Caco-2 (cell line): Measurements from ENCODE around the gene OPALIN. TPM values are rescaled to one million over a fixed set of nuclear protein-coding genes. Genes with fewer than 3 reads are reported as not detected.

Experiments
- BruUV-seq: library from RNA; stranded (reverse); fragments of 400-500 nt; replicated peaks from 2 replicates; lab custom pipeline; 2021; lab: Mats Ljungman, UMichigan
- CTCF ChIA-PET: fragments of 300-600 bp; sonication (Branson Sonifier 250); formaldehyde crosslinking; loops from one replicate; lab custom pipeline; 2022; ENCODE audit warnings: antibody characterized with exemption; lab: Charles Lee
- POLR2A ChIA-PET: fragments of 300-600 bp; sonication (Branson Sonifier 250); formaldehyde crosslinking; loops from one replicate; lab custom pipeline; 2022; ENCODE audit warnings: antibody characterized with exemption; lab: Charles Lee
- DNase-seq, 2 experiments: peaks; one replicate each; pipeline versions ENCODE4 v3.0.0 to v3.0.0-alpha.2; 2020 to 2022
- H3K27me3 ChIP-seq: replicated peaks from 2 replicates; pipeline ENCODE4 v1.6.0; 2011; ENCODE audit warnings: low read length; ENCODE audit not compliant: control insufficient read depth, insufficient read depth
- H3K36me3 ChIP-seq: 2 replicates; pipeline ENCODE4 v1.5.1; 2011; ENCODE audit warnings: low read length; ENCODE audit not compliant: control insufficient read depth, insufficient read depth
- H3K4me1 ChIP-seq: fragments of 250-450 bp; sonication (Bioruptor Pico); 2 replicates; pipeline ENCODE4 v1.5.1; 2020; ENCODE audit warnings: mild to moderate bottlenecking
- H3K4me3 ChIP-seq: 2 replicates; pipeline ENCODE4 v1.5.1; 2011; ENCODE audit warnings: low read depth, mild to moderate bottlenecking, control low read depth, low read length
- H3K9me3 ChIP-seq: fragments of 250-450 bp; sonication (Bioruptor Pico); 2 replicates; pipeline ENCODE4 v1.5.1; 2020; ENCODE audit warnings: mild to moderate bottlenecking, moderate library complexity
- H3K27ac Mint-ChIP-seq: one replicate; pipeline ENCODE4 v1.8.0; 2022; ENCODE audit warnings: mixed read lengths; ENCODE audit not compliant: unreplicated experiment
- H3K27me3 Mint-ChIP-seq: one replicate; pipeline ENCODE4 v1.8.0; 2022; ENCODE audit warnings: mixed read lengths; ENCODE audit not compliant: insufficient read depth, unreplicated experiment
- H3K36me3 Mint-ChIP-seq: one replicate; pipeline ENCODE4 v1.8.0; 2022; ENCODE audit warnings: mild to moderate bottlenecking, mixed read lengths; ENCODE audit not compliant: insufficient read depth, unreplicated experiment
- H3K4me1 Mint-ChIP-seq: one replicate; pipeline ENCODE4 v1.8.0; 2022; ENCODE audit warnings: low read depth, mixed read lengths; ENCODE audit not compliant: unreplicated experiment
- H3K4me3 Mint-ChIP-seq: one replicate; pipeline ENCODE4 v1.8.0; 2022; ENCODE audit warnings: mild to moderate bottlenecking, moderate library complexity, mixed read lengths; ENCODE audit not compliant: unreplicated experiment
- H3K9me3 Mint-ChIP-seq: one replicate; pipeline ENCODE4 v1.8.0; 2022; ENCODE audit warnings: mixed read lengths; ENCODE audit not compliant: unreplicated experiment
- CTCF ChIP-seq, 2 experiments: fragments of 200-600 bp in 1 of 2; IDR thresholded peaks; 1 replicate in 1 of 2; 2 replicates in 1 of 2; pipeline versions ENCODE4 v1.5.1 to v1.8.0; 2011 to 2022; ENCODE audit warnings: antibody characterized with exemption in 1 of 2, control low read depth in 1 of 2, inconsistent platforms in 1 of 2, low read depth in 1 of 2, low read length in 1 of 2, mild to moderate bottlenecking in 1 of 2, moderate library complexity in 1 of 2; ENCODE audit not compliant: insufficient read depth in 1 of 2, severe bottlenecking in 1 of 2, unreplicated experiment in 1 of 2
- intact Hi-C: fragments of 100-400 bp; cut with micrococcal nuclease; formaldehyde crosslinking; loops from one replicate; pipeline ENCODE4 v1.10.0; 2022; ENCODE audit not compliant: unreplicated experiment
- total RNA-seq: library from RNA; stranded (reverse); gene quantifications from 2 replicates; pipeline ENCODE4 v1.2.3, GENCODE V29; 2022

The OPALIN gene
- total RNA-seq, 1 experiment from 2014 or later = not detected

GRCh38 chr10:96333101-96333500, 25.7 kb downstream of the OPALIN start:
- CTCF ChIA-PET = no interaction called here
- no peak overlapping the region for H3K27ac Mint-ChIP-seq
- Histone ChIP-seq H3K4me1 (no peaks in the 10 kb centered on the region), H3K4me3 (no peak overlapping the region), H3K9me3 (no peaks in the 10 kb centered on the region), H3K36me3 (no peaks in the 10 kb centered on the region), H3K27me3 (no peaks in the 10 kb centered on the region)
- no peak overlapping the region for H3K4me3 Mint-ChIP-seq
- POLR2A ChIA-PET = no interaction called here
- H3K9me3 Mint-ChIP-seq = no peaks in the 10 kb centered on the region
- TF ChIP-seq CTCF (IDR thresholded peaks at IDR 0.05; ENCODE audit: insufficient read depth in 1 of 2, low read depth in 1 of 2, low read length in 1 of 2, severe bottlenecking in 1 of 2, unreplicated experiment in 1 of 2) = no peak
- H3K36me3 Mint-ChIP-seq = no peaks in the 10 kb centered on the region
- intact Hi-C loops = no loop called here
- peaks cover 19% of the 10 kb centered on the region for H3K27me3 Mint-ChIP-seq
- H3K4me1 Mint-ChIP-seq = no peaks in the 10 kb centered on the region
- BruUV-seq = no TSS peak
- no peak for DNase-seq

- no peak for DNase-seq
- Mint-ChIP-seq H3K27me3 (peaks cover 23% of the 10 kb centered on the region), H3K4me3 (no peak overlapping the region), H3K27ac (no peak overlapping the region), H3K4me1 (peaks cover 8% of the 10 kb centered on the region), H3K9me3 (no peaks in the 10 kb centered on the region), H3K36me3 (no peaks in the 10 kb centered on the region)
- H3K4me1 ChIP-seq = no peaks in the 10 kb centered on the region
- intact Hi-C loops = no loop called here
- no peak overlapping the region for H3K4me3 ChIP-seq
- ChIA-PET POLR2A (no interaction called here), CTCF (interaction anchor here (0.6 kb wide), 1 partner anchor 98 kb away, joined by 3 read pairs; no protein-coding TSS in a partner anchor)
- BruUV-seq = no TSS peak
- H3K36me3 ChIP-seq = no peaks in the 10 kb centered on the region
- no peaks in the 10 kb centered on the region for H3K9me3 ChIP-seq
- peaks cover 2% of the 10 kb centered on the region for H3K27me3 ChIP-seq
- no peak for TF ChIP-seq CTCF (IDR thresholded peaks at IDR 0.05; ENCODE audit: insufficient read depth in 1 of 2, low read depth in 1 of 2, low read length in 1 of 2, severe bottlenecking in 1 of 2, unreplicated experiment in 1 of 2)
Observed at GRCh38 chr10:96327462-96327861, 31.3 kb downstream of the OPALIN start.

GRCh38 chr10:96325719-96326373, 33.0 kb downstream of the OPALIN start:
- peaks cover 16% of the 10 kb centered on the region for H3K27me3 Mint-ChIP-seq
- Histone ChIP-seq H3K9me3 (no peaks in the 10 kb centered on the region), H3K27me3 (peaks cover 2% of the 10 kb centered on the region), H3K4me3 (no peak overlapping the region), H3K4me1 (no peaks in the 10 kb centered on the region), H3K36me3 (no peaks in the 10 kb centered on the region)
- POLR2A ChIA-PET = no interaction called here
- intact Hi-C loops = no loop called here
- no peak overlapping the region for H3K27ac Mint-ChIP-seq
- no TSS peak for BruUV-seq
- no peak for DNase-seq
- no peaks in the 10 kb centered on the region for H3K36me3 Mint-ChIP-seq
- H3K9me3 Mint-ChIP-seq = no peaks in the 10 kb centered on the region
- no peak for TF ChIP-seq CTCF (IDR thresholded peaks at IDR 0.05; ENCODE audit: insufficient read depth in 1 of 2, low read depth in 1 of 2, low read length in 1 of 2, severe bottlenecking in 1 of 2, unreplicated experiment in 1 of 2)
- no peak overlapping the region for H3K4me3 Mint-ChIP-seq
- peaks cover 8% of the 10 kb centered on the region for H3K4me1 Mint-ChIP-seq
- CTCF ChIA-PET = no interaction called here
